Measurements from ENCODE around the gene C3orf49. TPM values are rescaled to one million over a fixed set of nuclear protein-coding genes. Genes with fewer than 3 reads are reported as not detected.

Gene C3orf49
- total RNA-seq, 1 donor from 2014 or later = not detected

DNA sequence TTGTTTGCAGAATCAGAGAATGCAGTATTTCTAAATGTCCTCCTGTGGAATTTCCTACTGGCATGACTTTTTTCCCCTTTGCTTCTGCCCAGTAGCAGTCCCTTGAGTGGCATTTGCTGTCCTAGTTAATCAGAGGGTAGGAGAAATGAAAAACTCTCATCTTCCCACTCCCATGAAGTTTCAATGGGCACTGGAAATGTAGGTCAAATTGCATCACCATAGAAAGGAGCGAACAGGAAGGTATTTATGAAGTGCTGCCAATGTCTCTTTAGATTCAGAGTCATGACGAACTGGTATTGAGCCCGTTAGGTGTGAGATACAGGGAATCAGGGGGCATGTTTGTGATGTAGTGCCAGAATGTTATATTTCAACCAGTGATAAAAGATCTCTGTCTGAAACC, 67.8 kb downstream of the C3orf49 start:
- DNase-seq (ENCODE audit: low read depth) = no peak

GRCh38 chr3:63891518-63891917, 72.4 kb downstream of the C3orf49 start:
- DNase-seq (ENCODE audit: low read depth) = no peak

DNA sequence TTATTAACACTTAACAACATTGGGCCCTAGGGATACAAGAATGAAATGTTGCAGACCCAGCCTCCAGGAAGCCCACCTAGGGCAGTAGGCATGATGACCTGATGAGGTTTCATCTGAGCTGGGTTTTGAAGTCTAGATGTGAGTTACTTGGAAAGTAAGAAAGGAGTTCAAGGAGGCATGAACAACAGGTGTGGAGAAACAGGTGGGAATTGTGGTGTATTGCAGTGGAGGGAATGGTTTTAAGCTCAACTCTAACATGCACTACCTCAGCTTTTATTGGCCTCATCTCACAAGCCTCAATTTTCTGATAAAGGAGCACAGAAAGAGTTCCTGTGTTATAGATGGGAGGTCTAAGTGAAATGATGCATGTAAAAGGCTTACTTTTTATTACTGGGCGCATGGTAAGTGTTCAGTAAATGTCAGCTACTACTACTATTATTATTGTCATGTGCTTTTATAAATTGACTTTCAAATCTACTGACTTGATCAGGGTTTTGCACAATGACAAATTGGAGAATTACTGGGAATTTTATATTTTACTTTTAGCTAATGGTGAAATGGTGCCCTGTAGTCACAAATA, 73.8 kb downstream of the C3orf49 start:
- no peak for DNase-seq (ENCODE audit: low read depth)

DNA sequence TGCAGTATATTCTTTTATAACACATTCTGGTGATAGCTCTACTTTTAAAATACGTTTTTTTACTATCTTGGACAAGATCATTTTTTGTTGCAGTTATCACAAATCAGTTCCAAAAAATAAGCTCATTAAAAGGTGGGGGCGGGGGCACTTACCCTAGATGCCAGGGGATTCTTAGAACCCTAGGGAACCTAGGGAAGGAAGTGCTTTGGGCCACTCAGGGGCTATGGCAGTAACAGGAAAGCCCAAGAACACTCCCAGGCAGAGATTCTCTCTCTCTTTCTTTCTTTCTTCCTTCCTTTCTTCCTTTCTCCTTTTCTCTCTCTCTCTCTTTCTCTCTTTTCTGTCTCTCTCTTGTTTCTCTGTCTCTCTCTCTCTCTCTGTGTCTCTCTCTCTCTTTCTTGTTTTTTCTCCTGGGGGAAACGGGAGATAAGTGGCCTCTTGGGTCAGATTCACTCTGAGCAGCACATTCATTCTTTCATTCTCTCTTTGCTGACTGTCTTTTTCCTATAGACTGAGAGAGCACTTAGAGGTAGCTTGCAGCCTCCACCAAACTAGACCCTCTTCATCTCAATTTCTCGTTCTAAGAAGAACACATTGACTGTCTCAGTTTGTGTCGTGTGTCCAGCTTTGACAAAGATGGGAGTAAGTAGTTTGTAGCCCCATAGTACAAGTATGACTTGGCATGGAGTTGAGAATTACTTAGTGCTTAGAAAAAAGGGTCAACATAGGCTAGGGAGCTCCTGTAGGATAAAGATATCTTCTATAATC, 76.5 kb downstream of the C3orf49 start:
- DNase-seq (ENCODE audit: low read depth) = no peak

DNA sequence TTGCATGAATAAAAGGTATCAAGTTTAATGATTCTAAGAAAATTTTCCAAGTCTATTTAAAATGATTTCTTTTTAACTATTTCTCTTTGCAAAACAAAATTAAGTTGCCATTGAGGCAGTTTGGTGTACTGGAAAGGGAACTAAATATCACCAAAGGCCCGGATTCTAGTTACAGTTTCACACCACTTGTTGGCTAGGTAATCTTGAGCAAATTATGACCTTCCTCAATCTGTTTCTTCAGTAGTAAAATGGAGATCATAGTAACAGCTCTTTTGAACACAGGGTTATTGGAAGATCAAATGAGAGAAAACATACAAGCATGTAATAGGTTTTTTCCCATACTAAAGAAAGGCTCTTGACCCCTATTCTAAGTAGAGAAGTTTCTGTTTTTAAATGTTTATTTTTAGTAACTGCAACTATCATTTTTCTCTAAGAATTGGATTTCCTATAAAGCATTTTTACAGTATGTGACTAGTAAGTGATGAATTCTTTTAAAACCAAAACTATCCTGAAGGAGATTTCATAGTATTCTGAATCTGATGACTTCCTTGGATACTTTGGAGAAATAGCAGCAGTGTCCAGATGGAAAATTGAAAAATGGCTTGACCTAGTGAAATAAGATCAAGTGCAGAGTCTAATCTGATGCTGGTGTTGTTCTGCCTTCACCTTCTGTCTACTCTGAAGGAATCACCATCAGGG, 77.4 kb downstream of the C3orf49 start:
- DNase-seq (ENCODE audit: low read depth) = no peak

Other genes with a start within 250 kb of the C3orf49 start
- not detected in 2 replicates for gene SNTN, start 166.6 kb upstream of the C3orf49 start, total RNA-seq
- 68.6 and 103 TPM in 2 replicates for gene THOC7, start 44.5 kb downstream of the C3orf49 start, total RNA-seq
- gene ATXN7, start 44.6 kb downstream of the C3orf49 start, total RNA-seq = 8.2 and 14.5 TPM in 2 replicates
- gene SCAANT1, start 93.1 kb downstream of the C3orf49 start, total RNA-seq = not detected in 2 replicates
- 113 and 124 TPM in 2 replicates for gene PSMD6, start 204.2 kb downstream of the C3orf49 start, total RNA-seq

All from renal cortical epithelial cell (primary cell).